ES-I3 (cell line): Measurements from ENCODE around the gene EIF1B.
A peak's percentile ranks its signal among the peaks of the same experiment; 100 is the strongest.
"Not testable (repeated sequence)": the region's sequence is repeated elsewhere in the genome, so short reads cannot be mapped to it uniquely, and the experiment has no call there.

Experiments used
- H3K36me3 ChIP-seq: 2 replicates; pipeline ENCODE4 v1.6.1; 2013; ENCODE audit warnings: mild to moderate bottlenecking, low read length, control low read depth, moderate library complexity; ENCODE audit not compliant: insufficient read depth
- H3K4me1 ChIP-seq: 2 replicates; pipeline ENCODE4 v1.6.1; 2013; ENCODE audit warnings: mild to moderate bottlenecking, control low read depth, low read length; ENCODE audit not compliant: insufficient read depth
- H3K9ac ChIP-seq: 2 replicates; pipeline ENCODE4 v1.6.1; 2013; ENCODE audit warnings: low read depth, mild to moderate bottlenecking, low read length, moderate library complexity
- H3K9me3 ChIP-seq: 2 replicates; pipeline ENCODE4 v1.6.1; 2013; ENCODE audit warnings: mild to moderate bottlenecking, low read length, moderate library complexity; ENCODE audit not compliant: control insufficient read depth, insufficient read depth

Gene EIF1B

GRCh38 chr3:40309418-40309924 is at the start of gene EIF1B:
EIF1B (plus strand) TSS chr3:40309707; CDS start chr3:40309942, 235 bp downstream.
- H3K4me1 ChIP-seq = no peaks in the 10 kb centered on the region
- peaks cover 8% of the 10 kb centered on the region for H3K36me3 ChIP-seq
- peak within 1 kb of the TSS; percentile 91 for H3K9ac ChIP-seq
- no peaks in the 10 kb centered on the region for H3K9me3 ChIP-seq

- no peak overlapping the region for H3K9ac ChIP-seq
- no peaks in the 10 kb centered on the region; the same call in 1 of the 2 replicates for H3K4me1 ChIP-seq
- H3K9me3 ChIP-seq = no peaks in the 10 kb centered on the region
- H3K36me3 ChIP-seq = no peaks in the 10 kb centered on the region
Observed at GRCh38 chr3:40262331-40262730, 47.2 kb upstream of the EIF1B start.

DNA sequence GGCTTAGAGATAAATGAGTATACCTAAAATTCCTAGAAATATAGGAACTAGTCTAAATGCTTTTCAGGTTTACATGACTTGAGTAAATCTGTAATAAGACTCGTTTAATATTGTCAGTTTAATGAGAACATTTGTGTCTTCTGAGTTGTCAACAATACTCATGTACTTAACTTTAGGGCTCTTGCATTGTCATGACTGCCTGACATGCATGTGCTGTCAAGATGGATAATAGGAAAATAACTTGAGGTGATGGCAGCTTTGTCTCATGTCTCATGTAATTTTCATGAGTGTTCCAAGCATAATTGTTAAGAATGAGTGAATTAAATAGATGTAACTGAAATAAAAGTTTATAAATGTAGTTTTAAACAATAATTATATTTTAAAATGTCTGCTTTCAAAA is 45.1 kb upstream of the EIF1B start:
- Histone ChIP-seq H3K4me1 (no peaks in the 10 kb centered on the region), H3K9me3 (no peaks in the 10 kb centered on the region), H3K9ac (no peak overlapping the region), H3K36me3 (no peaks in the 10 kb centered on the region)

DNA sequence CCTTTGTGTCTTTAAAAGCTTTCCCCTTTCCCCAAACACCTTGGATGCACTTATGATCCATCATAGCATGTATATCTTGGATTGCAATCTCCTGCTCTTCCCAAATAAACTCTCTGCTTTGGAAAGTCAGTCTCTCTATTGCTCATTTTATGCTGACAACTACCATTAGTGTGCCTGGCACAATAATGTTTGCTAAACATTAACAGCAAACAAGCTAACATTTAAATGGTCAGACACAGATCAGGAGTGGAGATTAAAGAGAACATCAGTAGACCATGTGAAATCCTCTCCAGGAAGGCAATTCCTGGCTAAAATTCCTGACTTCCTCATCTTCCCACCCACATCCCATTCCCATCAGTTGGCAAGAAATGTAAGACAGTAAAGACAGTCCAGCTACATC is 44.3 kb upstream of the EIF1B start:
- H3K4me1 ChIP-seq = no peaks in the 10 kb centered on the region
- no peaks in the 10 kb centered on the region for H3K36me3 ChIP-seq
- no peak overlapping the region for H3K9ac ChIP-seq
- no peaks in the 10 kb centered on the region for H3K9me3 ChIP-seq

- H3K36me3 ChIP-seq = no peaks in the 10 kb centered on the region
- no peaks in the 10 kb centered on the region for H3K9me3 ChIP-seq
- no peak overlapping the region for H3K9ac ChIP-seq
- no peaks in the 10 kb centered on the region for H3K4me1 ChIP-seq
Observed at GRCh38 chr3:40267937-40268724, 41.4 kb upstream of the EIF1B start.

DNA sequence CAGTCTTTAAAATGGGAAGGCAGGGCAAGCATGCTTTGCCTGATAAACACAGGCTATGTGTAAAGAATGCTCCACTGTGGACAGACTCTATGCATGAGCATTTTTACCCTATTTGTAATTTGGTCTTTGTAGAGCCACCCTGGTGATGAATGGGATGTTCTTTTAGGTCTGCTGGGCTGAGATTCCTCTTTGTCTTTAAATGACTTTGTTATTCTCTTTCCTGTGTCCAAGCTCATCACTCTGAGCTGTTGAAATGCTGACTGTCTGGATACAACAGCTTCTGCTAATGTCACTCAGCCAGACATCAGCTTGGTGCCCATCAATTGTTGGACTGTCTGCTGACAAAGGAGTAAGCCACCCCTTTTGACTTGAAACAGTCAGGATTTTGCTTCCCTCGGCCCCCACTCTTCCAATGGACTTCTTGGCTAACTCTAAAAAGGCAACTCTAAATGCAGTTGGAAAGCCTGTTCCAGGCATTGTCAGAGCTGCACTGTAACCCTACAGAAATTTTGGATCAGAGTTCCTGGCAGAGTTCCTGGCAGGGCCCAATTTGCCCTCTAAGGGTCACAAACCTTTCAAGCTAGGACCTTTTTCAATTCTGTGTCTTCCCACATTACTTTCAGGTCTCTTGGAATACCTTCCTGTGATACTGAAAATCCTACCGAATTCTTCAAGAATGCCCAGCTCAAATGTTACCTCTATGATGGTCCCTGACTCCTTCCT is 40.5 kb upstream of the EIF1B start:
- H3K9ac ChIP-seq = no peak overlapping the region
- no peaks in the 10 kb centered on the region for H3K36me3 ChIP-seq
- no peaks in the 10 kb centered on the region for H3K4me1 ChIP-seq
- H3K9me3 ChIP-seq = no peaks in the 10 kb centered on the region

- Histone ChIP-seq H3K9me3 (no peaks in the 10 kb centered on the region), H3K9ac (no peak overlapping the region), H3K4me1 (no peaks in the 10 kb centered on the region), H3K36me3 (no peaks in the 10 kb centered on the region)
Observed at GRCh38 chr3:40278791-40279190, 30.7 kb upstream of the EIF1B start.

DNA sequence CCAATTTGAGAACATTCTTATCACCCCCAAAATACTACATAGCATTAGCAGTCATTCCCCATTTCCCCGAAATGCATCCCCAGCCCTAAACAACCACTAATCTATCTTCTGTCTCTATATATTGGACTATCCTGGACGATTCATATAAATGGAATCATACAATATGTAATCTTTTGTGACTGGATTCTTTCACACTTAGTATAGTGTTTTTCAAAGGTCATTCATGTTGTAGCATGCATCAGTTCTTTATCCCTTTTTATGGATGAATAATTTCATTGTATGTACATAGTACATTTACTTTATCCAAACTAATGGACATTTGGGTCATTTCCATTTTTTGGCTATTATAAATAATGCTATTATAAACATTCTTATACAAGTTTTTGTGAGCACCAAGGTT is 27.5 kb upstream of the EIF1B start:
- Histone ChIP-seq H3K4me1 (no peaks in the 10 kb centered on the region), H3K36me3 (no peaks in the 10 kb centered on the region), H3K9me3 (no peaks in the 10 kb centered on the region), H3K9ac (no peak overlapping the region)

GRCh38 chr3:40283057-40283456 is 26.4 kb upstream of the EIF1B start:
- not testable (repeated sequence) for H3K4me1 ChIP-seq, H3K36me3 ChIP-seq, H3K9ac ChIP-seq, H3K9me3 ChIP-seq

DNA sequence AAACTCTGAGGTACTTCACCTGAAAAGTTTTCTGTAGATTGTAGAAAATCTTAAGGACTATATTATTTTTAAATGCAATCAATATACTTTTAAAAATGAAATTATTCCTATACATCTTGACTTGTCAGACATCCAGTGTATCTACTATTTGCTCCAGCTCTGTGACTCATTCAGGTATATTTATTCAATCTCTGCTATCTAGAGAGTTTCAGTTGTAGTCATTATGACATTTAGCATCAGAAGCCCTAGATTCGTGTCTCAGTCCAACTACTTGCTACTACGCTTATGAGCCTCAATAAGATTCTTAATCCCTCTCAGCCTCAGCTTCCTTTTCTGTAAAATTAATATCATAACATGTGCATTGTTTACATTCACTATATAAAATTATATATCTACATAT is 22.3 kb upstream of the EIF1B start:
- Histone ChIP-seq H3K9ac (no peak overlapping the region), H3K9me3 (no peaks in the 10 kb centered on the region; the same call in 1 of the 2 replicates), H3K36me3 (no peaks in the 10 kb centered on the region), H3K4me1 (peaks cover under 1% of the 10 kb centered on the region; the same call in 1 of the 2 replicates)

DNA sequence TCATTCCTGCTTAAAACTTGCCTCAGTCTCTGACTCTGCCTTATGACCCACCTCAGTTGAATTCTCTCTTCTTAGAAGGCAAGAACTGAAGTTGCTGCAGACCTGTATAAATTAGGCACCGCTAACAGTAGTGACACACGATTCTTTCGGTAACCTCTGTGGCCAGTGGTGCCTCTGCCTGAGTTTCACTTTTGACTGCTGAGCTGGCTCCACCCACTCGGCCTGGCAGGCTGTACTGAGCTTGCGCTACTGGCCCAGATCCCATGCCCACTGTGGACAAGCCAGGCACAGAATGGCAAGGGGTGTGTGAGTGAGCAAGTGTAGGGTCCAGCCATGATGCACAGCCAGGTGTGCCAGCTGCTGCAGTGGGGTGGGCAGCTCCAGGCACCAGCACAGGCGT is 19.1 kb upstream of the EIF1B start:
- H3K9ac ChIP-seq = no peak overlapping the region
- H3K4me1 ChIP-seq = peaks cover 14% of the 10 kb centered on the region
- H3K36me3 ChIP-seq = no peaks in the 10 kb centered on the region
- no peaks in the 10 kb centered on the region; the same call in 1 of the 2 replicates for H3K9me3 ChIP-seq

GRCh38 chr3:40291471-40291870 is 18.0 kb upstream of the EIF1B start:
- Histone ChIP-seq H3K36me3 (no peaks in the 10 kb centered on the region), H3K9ac (no peak overlapping the region), H3K9me3 (no peaks in the 10 kb centered on the region; the same call in 1 of the 2 replicates), H3K4me1 (peaks cover 14% of the 10 kb centered on the region)

DNA sequence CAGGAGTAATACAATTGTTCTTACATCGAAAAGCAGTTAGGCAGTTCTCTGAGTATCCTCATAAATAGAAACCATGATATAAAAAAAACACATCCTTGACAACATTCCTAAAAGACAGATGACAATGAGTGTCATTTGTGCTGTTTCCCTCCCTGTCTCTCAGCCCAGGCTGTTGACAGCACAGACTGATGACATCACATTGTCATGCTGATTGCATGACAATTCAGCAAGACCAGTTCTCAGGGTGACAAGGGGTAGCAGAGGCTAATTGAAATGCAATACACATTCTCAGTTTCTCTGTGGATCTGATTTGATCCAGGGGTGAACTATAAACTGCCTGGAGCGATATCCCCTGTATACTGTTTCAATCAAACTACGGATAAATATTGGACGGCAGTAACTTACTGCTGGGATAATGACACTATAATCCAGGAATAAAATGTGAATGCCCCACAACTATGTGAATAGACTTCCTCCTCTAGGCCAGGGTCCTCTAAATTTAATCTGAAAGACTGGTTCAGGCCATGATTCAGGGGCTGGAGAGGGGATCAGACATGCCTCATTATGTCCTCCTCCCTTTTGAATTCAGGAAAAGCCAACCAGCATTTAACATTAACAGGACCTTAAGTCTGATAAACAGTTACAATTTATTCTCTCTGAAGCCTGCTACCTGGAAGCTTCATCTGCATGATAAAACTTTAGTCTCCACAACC is 16.7 kb upstream of the EIF1B start:
- Histone ChIP-seq H3K4me1 (peaks cover 14% of the 10 kb centered on the region), H3K9ac (no peak overlapping the region), H3K36me3 (no peaks in the 10 kb centered on the region), H3K9me3 (no peaks in the 10 kb centered on the region; the same call in 1 of the 2 replicates)

DNA sequence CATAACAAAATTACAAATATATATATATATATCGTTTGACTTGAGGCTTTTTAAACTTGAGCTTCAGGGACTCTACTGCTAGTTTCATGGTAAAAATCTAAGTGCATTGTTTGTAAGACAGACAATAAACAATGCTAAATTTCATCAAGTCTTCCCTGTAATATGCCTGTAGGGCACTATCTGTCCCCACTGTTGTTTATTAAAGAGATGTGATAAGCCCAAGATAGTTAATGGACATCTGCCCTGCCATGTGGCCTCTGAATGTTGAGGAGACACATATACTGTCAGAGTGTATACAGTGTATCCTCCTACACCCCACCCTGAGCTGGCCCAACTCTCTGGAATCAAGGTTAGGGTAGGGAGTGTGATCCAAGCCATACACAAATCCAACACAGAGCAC is 15.1 kb upstream of the EIF1B start:
- no peaks in the 10 kb centered on the region; the same call in 1 of the 2 replicates for H3K9me3 ChIP-seq
- peaks cover 14% of the 10 kb centered on the region for H3K4me1 ChIP-seq
- no peak overlapping the region for H3K9ac ChIP-seq
- no peaks in the 10 kb centered on the region for H3K36me3 ChIP-seq
